HG03196 (cell line): ENCODE data around the gene CSF3R.
"Not testable (repeated sequence)": the region's sequence is repeated elsewhere in the genome, so short reads cannot be mapped to it uniquely, and the experiment has no call there.

Experiments
- ATAC-seq: cut with Tn5 transposase; IDR thresholded peaks from one replicate; pipeline ENCODE4 v1.9.1; 2021; ENCODE audit not compliant: unreplicated experiment

CSF3R gene

GRCh38 chr1:36513676-36514473, 31.2 kb upstream of the CSF3R start:
- ATAC-seq: no peak

DNA sequence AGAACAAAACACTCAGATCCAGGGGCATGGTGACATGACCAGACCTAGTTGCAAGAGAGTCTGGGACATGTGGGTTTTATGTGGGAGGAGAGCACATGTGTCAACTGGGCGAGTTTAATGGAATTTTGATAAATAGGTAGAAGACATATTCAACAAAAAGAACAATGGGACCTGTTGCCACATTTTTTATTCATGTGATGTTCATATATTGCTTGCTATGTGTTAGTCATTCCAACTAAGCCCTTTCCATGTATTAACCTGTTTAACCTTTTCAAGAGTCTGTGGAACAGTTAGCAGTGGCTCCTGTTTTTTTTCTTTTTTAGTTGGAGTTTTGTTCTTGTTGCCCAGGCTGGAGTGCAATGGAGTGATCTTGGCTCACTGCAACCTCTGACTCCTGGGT, 30.1 kb upstream of the CSF3R start:
- ATAC-seq: no peak

GRCh38 chr1:36511804-36512798, 29.4 kb upstream of the CSF3R start:
- no peak for ATAC-seq

GRCh38 chr1:36511220-36511619, 28.5 kb upstream of the CSF3R start:
- ATAC-seq: not testable (repeated sequence)

- no peak for ATAC-seq
These were observed 27.7 kb upstream of the CSF3R start for GRCh38 chr1:36510418-36510817.

DNA sequence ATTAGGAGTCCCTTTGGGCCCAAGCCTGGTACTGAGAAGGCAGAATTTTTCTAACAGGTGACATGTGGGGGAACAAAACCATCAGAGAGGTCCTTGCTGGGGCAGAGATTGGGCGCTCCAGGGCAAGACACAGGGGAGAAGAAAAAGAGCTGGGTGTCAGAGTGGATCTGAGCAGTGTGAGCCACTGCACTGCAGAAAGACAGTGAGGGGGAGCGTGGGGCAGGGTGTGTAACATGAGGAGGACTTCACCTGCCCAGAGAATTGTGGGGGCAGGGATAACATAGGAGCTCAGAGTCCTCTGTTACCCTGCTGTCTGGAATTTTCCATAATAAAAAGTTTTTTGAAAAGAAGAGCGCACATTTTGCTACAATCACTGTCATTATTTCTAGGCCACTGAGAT, 25.5 kb upstream of the CSF3R start:
- ATAC-seq: no peak

GRCh38 chr1:36506276-36506920, 23.7 kb upstream of the CSF3R start:
- no peak for ATAC-seq

DNA sequence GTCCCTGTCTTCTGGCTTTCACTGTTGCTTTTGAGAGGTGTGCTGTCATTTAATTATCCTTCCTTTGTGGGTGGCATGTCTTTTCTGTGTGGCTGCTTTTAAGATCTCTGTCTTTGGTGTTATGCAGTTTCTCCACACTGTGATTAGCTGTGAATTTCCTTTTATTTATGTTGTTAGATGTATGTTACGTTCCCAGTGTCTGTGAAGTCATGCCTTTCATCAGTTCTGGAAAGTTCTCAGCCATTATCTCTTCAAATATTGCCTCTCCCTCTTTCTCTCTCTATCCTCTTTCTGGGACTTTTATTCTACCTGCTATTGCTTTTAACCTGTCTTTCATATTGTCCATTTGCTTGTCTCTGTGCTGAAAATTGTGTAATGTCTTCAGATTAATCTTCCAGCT, 21.0 kb upstream of the CSF3R start:
- no peak for ATAC-seq

DNA sequence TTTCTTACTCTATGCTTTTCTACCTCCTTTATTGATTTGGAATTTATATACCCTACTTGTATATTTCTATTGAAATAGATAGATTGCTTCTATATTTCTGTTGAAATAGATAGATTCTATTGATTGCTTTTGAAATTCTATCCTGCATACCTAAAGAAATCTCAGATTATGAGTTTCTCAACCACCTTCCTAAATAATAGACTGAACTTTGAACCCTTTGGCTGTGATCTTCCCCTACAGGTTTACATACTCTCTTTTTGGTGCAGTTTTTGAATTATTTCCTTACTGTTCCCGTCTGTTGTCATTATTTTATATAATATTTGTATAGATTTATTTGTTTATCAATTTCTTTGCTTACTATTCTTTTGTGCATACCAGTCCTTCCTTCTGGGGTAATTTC, 20.4 kb upstream of the CSF3R start:
- no peak for ATAC-seq

DNA sequence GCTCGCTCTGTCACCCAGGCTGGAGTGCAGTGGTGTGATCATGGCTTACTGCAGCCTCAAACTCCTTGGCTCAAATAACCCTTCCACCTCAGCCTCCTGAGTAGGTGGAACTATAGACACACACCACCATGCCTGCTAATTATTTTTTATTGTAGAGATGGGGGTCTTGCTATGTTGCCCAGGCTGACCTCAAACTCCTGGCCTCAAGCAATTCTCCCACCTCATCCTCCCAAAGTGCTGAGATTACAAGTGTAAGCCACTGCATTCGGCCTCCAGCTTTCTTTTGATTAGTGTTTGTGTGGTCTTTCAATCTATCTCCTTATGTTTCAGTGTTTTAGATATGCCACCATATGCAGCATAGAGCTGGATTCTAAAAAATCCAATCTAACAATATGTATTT, 19.9 kb upstream of the CSF3R start:
- ATAC-seq: no peak

GRCh38 chr1:36501911-36502310, 19.2 kb upstream of the CSF3R start:
- ATAC-seq: not testable (repeated sequence)

- no peak for ATAC-seq
These were observed 14.5 kb upstream of the CSF3R start for GRCh38 chr1:36497207-36497606.

- ATAC-seq: no peak
These were observed 12.3 kb upstream of the CSF3R start for GRCh38 chr1:36494971-36495370.

- no peak for ATAC-seq
These were observed 10.8 kb upstream of the CSF3R start for GRCh38 chr1:36493524-36493923.

GRCh38 chr1:36492491-36492890, 9.8 kb upstream of the CSF3R start:
- ATAC-seq: no peak

DNA sequence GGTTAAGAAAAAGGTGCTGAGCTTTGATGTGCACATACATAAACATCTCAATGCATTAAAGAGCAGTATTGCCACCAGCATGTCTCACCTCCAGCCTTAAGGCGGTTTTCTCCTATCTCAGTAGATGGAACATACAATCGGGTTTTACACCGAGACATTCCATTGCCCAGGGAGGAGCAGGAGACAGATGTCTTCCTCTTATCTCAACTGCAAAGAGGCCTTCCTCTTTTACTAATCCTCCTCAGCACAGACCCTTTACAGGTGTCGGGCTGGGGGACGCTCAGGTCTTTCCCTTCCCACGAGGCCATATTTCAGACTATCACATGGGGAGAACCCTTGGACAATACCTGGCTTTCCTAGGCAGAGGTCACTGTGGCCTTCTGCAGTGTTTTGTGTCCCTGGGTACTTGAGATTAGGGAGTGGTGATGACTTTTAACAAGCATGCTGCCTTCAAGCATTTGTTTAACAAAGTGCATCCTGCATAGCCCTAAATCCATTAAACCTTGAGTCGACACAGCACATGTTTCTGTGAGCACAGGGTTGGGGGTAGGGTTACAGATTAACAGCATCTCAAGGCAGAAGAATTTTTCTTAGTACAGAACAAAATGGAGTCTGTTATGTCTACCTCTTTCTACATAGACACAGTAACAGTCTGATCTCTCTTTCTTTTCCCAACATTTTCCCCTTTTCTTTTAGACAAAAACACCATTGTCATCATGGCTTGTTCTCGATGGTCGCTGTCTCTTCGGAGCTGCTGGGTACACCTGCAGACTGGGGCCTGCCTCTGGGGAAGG, 6.7 kb upstream of the CSF3R start:
- not testable (repeated sequence) for ATAC-seq

DNA sequence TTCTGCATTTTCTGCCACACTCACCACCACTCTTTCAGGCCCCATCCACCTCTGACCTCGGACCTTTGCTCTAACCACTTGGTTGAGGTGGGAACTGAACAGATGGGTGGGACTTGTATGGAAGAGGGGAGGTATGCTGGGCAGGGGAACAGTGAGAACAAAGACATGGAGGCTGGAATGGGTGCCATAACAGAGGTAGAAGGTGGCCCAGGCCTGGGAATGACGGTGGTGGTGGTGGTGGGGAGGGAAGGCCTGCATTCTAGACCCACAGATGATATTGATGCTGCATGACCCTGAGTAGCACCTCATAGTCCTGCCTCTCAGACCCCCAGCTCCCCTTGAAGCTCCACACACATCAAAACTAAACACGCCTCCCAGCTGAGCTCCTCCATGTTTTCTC, 5.2 kb upstream of the CSF3R start:
- ATAC-seq: no peak

GRCh38 chr1:36487336-36487725, 4.6 kb upstream of the CSF3R start:
- not testable (repeated sequence) for ATAC-seq

DNA sequence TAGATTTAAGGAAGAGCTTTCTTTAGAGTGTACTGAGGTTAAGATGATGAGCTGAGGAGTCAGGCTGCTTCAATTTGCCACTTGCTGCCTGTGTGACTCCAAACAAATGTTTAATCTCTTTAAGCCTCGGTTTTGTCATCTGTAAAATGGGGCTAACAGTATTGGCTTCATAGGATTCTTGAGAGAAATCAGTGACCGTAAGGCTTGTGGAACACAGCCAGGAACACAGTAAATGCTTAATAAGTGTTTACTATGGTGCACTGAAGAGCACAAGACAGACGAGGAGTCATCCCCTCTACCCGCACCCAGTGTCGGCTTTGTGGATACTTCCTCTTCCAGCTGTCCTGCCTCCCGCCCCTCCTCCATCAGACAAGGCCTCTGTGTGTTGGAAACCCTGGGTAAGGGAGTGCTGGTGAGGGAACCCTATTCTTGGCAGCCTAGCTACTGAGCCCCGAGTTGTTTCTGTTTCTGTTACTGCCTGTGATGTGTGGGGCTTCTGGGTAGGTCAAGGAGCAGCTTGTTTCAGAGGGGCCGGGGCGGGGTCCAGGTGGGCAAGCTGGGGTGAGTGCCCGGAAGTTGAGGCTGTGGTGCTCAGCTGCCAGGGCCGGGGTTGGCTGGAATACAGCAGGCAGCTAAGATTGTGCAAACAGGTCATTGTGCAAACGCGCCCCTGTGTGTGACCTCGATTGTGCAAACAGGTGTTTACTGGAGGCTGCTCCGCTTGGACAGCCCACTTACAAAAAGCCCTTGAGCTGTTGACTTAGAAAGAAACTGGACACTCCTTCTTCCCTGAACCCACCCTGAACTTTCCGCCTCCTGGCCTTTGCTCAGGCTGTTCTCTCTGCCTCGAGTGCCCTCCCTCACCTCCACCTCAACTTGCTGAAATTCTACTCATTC, 4.0 kb upstream of the CSF3R start:
- ATAC-seq: no peak

DNA sequence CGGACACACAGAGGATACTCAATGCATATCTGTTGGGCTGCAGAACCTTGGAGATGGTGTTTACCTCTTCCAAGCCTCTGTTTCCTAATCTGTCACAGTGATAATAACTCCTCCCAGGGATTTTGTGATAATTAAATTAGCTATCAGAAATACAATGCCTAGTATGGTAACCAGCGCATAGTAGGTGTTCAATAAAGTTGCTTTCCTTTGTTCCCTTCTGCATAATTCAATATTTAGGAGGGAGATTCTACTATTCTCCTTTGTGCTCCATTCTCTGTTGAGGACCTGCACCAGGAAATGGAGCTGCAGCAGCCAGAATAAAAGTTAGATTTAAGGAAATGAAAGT, 3.4 kb upstream of the CSF3R start:
- no peak for ATAC-seq
